HepG2 (cell line): ENCODE data around the gene IRX3. TPM values are rescaled to one million over a fixed set of nuclear protein-coding genes. Genes with fewer than 3 reads are reported as not detected.

Experiments used
- ATAC-seq: fragments of 200-7000 bp; cut with Tn5 transposase; 3 replicates; pipeline ENCODE4 v1.9.1; 2020; ENCODE audit warnings: mild to moderate bottlenecking, moderate library complexity
- BruUV-seq: library from RNA; stranded (reverse); fragments of 400-500 nt; replicated peaks from 2 replicates; lab custom pipeline; 2021; lab: Mats Ljungman, UMichigan
- CTCF ChIA-PET: fragments of 300-600 bp; formaldehyde crosslinking; extraction: SDS; loops from one replicate; lab custom pipeline; 2021; ENCODE audit warnings: low total read pairs, inconsistent platforms, low intra/inter-chr PET ratio; lab: Yijun Ruan, JAX
- POLR2A ChIA-PET: fragments of 350-600 bp; sonication (Branson Sonifier 250); formaldehyde crosslinking; loops from one replicate; lab custom pipeline; 2020; ENCODE audit warnings: antibody characterized with exemption, inconsistent platforms; lab: Yijun Ruan, JAX
- DNase-seq: peaks from one replicate; pipeline ENCODE4 v3.0.0-alpha.2; 2015; ENCODE audit warnings: low spot score
- FAIRE-seq: peaks from 3 replicates; lab custom pipeline; 2011; peaks lifted over from hg19 to GRCh38; lab: Jason Lieb, UNC
- H2AFZ ChIP-seq: one replicate; pipeline ENCODE4 v1.6.1; 2011; ENCODE audit warnings: low read length, inconsistent platforms
- H3K27ac ChIP-seq: fragments of 300-600 bp; 3 replicates; pipeline ENCODE4 v1.8.0; 2011; ENCODE audit warnings: mixed run types, mild to moderate bottlenecking, mixed read lengths, low read length, inconsistent platforms; ENCODE audit not compliant: insufficient read depth; ENCODE audit errors: extremely low read length
- H3K27me3 ChIP-seq, 2 experiments: fragments of 200-600 bp in 1 of 2; 2 replicates in 1 of 2; 3 replicates in 1 of 2; pipeline versions ENCODE4 v1.6.0 to v1.8.0; 2011; ENCODE audit warnings: low read length in 2 of 2, mild to moderate bottlenecking in 2 of 2, moderate library complexity in 2 of 2, inconsistent platforms in 1 of 2; ENCODE audit not compliant: insufficient read depth in 2 of 2, control insufficient read depth in 1 of 2
- H3K36me3 ChIP-seq, 2 experiments: fragments of 200-600 bp in 1 of 2; replicated peaks in 1 of 2; 2 replicates in 1 of 2; 3 replicates in 1 of 2; pipeline versions ENCODE4 v1.5.1 to v1.8.0; 2011; ENCODE audit warnings: low read length in 2 of 2, inconsistent platforms in 1 of 2; ENCODE audit not compliant: insufficient read depth in 2 of 2, control insufficient read depth in 1 of 2
- H3K4me1 ChIP-seq: 2 replicates; pipeline ENCODE4 v1.5.1; 2012; ENCODE audit warnings: low read length, inconsistent platforms; ENCODE audit not compliant: insufficient read depth
- H3K4me2 ChIP-seq: 2 replicates; pipeline ENCODE4 v1.6.0; 2011; ENCODE audit warnings: low read depth, low read length, inconsistent platforms
- H3K4me3 ChIP-seq, 3 experiments: fragments of 200-600 bp in 1 of 3; sonication (generic), shearing (Covaris generic) in 1 of 3; replicated peaks in 1 of 3; 2 replicates each; pipeline ENCODE4 v1.5.1; 2011 to 2016; ENCODE audit warnings: low read length in 3 of 3, inconsistent platforms in 2 of 3, low read depth in 2 of 3, mild to moderate bottlenecking in 2 of 3, control low read depth in 1 of 3, mixed read lengths in 1 of 3; ENCODE audit not compliant: insufficient read depth in 1 of 3
- H3K79me2 ChIP-seq: one replicate; pipeline ENCODE4 v1.6.1; 2011; ENCODE audit warnings: low read length, inconsistent platforms; ENCODE audit not compliant: insufficient read depth
- H3K9ac ChIP-seq: 2 replicates; pipeline ENCODE4 v1.6.0; 2011; ENCODE audit warnings: mild to moderate bottlenecking, low read depth, low read length, inconsistent platforms; ENCODE audit not compliant: insufficient read depth
- H3K9me3 ChIP-seq: 2 replicates; pipeline ENCODE4 v1.5.1; 2012; ENCODE audit warnings: mild to moderate bottlenecking, low read length
- H4K20me1 ChIP-seq: 2 replicates; pipeline ENCODE4 v1.6.0; 2011; ENCODE audit warnings: inconsistent platforms, mild to moderate bottlenecking, low read length, moderate library complexity; ENCODE audit not compliant: insufficient read depth
- HES4 ChIP-seq: sonication (generic); formaldehyde crosslinking; IDR thresholded peaks from 2 replicates; pipeline ENCODE4 v1.9.0; 2021; ENCODE audit warnings: mild to moderate bottlenecking, missing genetic modification reagents, borderline replicate concordance
- PAX8 ChIP-seq: sonication (generic); formaldehyde crosslinking; IDR thresholded peaks from 2 replicates; pipeline ENCODE4 v1.8.0; 2022; ENCODE audit warnings: mild to moderate bottlenecking, missing genetic modification reagents, borderline replicate concordance
- PCBP2 ChIP-seq: fragments of 200-400 bp; formaldehyde crosslinking; optimal IDR thresholded peaks from 2 replicates; pipeline ENCODE3; 2018; ENCODE audit warnings: low read length, low read depth; ENCODE audit not compliant: poor library complexity, severe bottlenecking
- RORA ChIP-seq: sonication (generic); formaldehyde crosslinking; IDR thresholded peaks from 2 replicates; pipeline ENCODE4 v1.5.0; 2020; ENCODE audit warnings: mild to moderate bottlenecking, missing genetic modification reagents, moderate library complexity
- RXRB ChIP-seq: IDR thresholded peaks from 2 replicates; pipeline ENCODE4 v1.6.1; 2016; ENCODE audit warnings: borderline replicate concordance, missing genetic modification reagents, missing compliant biosample characterization
- SMC3 ChIP-seq: IDR thresholded peaks from 2 replicates; pipeline ENCODE4 v1.6.1; 2011; ENCODE audit warnings: low read length, improper control_type of control experiment
- SNAPC2 ChIP-seq: sonication (generic); formaldehyde crosslinking; IDR thresholded peaks from 2 replicates; pipeline ENCODE4 v1.8.1; 2022; ENCODE audit warnings: mild to moderate bottlenecking, missing genetic modification reagents
- ZNF12 ChIP-seq: sonication (generic); formaldehyde crosslinking; IDR thresholded peaks from 2 replicates; pipeline ENCODE4 v1.5.0; 2020; ENCODE audit warnings: missing genetic modification reagents
- ZNF260 ChIP-seq: sonication (generic); formaldehyde crosslinking; IDR thresholded peaks from 2 replicates; pipeline ENCODE4 v1.4.0; 2020; ENCODE audit warnings: missing genetic modification reagents, low read depth, mild to moderate bottlenecking, borderline replicate concordance
- ZNF34 ChIP-seq: sonication (generic); formaldehyde crosslinking; IDR thresholded peaks from 2 replicates; pipeline ENCODE4 v1.4.0; 2020; ENCODE audit warnings: mild to moderate bottlenecking, missing genetic modification reagents, borderline replicate concordance
- ZSCAN20 ChIP-seq: sonication (generic); formaldehyde crosslinking; IDR thresholded peaks from 2 replicates; pipeline ENCODE4 v1.4.0; 2020; ENCODE audit warnings: missing genetic modification reagents, mild to moderate bottlenecking, borderline replicate concordance
- WGBS: methylation state at CpG from one replicate; pipeline ENCODE4 v1.1.6; 2017; ENCODE audit warnings: low lambda C conversion rate; 5-methylcytosine and 5-hydroxymethylcytosine counted together
- in situ Hi-C: cut with HindIII; loops from 2 replicates; pipeline ENCODE4 v1.10.0; 2017; ENCODE audit warnings: low pct_unique_long_range_greater_than_20kb; ENCODE audit not compliant: extremely low pct_ligation_motif_present
- intact Hi-C: fragments of 100-400 bp; cut with micrococcal nuclease; formaldehyde crosslinking; loops from one replicate; pipeline ENCODE4 v1.10.0; 2022; ENCODE audit not compliant: unreplicated experiment
- polyA plus RNA-seq, 8 experiments: library from polyadenylated mRNA; depleted of rRNA in 3 of 8; stranded (reverse) in 7 of 8; unstranded in 1 of 8; fragments of >200 nt; fragmentation: Illumina TruSeq in 4 of 8; extraction: Trizol in 4 of 8; gene quantifications; 2 replicates each; pipeline versions ENCODE4 v1.2.1 to v1.2.3, GENCODE V29; 2011 to 2016; ENCODE audit warnings: low read depth in 4 of 8, missing spikeins in 1 of 8, mixed read lengths in 1 of 8; ENCODE audit not compliant: insufficient read depth in 1 of 8
- total RNA-seq, 5 experiments: library from RNA; depleted of rRNA; stranded (reverse); fragments of >200 nt; fragmentation: Illumina TruSeq; extraction: Trizol; gene quantifications; 2 replicates each; pipeline ENCODE4 v1.2.3, GENCODE V29; 2016; ENCODE audit warnings: low read depth in 1 of 5
- TF ChIP-seq, protein P1 (sequence below), 2 experiments: IDR thresholded peaks; 2 replicates each; pipeline ENCODE4 v1.6.1; 2011 to 2012; ENCODE audit warnings: low read length in 2 of 2, borderline replicate concordance in 1 of 2, low read depth in 1 of 2, mild to moderate bottlenecking in 1 of 2, moderate library complexity in 1 of 2

The IRX3 gene
- total and polyA plus RNA-seq, 2 of the 13 experiments (the other 11 are each of a cell fraction or from before 2014, with no cell fraction given) = 9.2 to 16.4 TPM

- TF ChIP-seq, protein P1, sequence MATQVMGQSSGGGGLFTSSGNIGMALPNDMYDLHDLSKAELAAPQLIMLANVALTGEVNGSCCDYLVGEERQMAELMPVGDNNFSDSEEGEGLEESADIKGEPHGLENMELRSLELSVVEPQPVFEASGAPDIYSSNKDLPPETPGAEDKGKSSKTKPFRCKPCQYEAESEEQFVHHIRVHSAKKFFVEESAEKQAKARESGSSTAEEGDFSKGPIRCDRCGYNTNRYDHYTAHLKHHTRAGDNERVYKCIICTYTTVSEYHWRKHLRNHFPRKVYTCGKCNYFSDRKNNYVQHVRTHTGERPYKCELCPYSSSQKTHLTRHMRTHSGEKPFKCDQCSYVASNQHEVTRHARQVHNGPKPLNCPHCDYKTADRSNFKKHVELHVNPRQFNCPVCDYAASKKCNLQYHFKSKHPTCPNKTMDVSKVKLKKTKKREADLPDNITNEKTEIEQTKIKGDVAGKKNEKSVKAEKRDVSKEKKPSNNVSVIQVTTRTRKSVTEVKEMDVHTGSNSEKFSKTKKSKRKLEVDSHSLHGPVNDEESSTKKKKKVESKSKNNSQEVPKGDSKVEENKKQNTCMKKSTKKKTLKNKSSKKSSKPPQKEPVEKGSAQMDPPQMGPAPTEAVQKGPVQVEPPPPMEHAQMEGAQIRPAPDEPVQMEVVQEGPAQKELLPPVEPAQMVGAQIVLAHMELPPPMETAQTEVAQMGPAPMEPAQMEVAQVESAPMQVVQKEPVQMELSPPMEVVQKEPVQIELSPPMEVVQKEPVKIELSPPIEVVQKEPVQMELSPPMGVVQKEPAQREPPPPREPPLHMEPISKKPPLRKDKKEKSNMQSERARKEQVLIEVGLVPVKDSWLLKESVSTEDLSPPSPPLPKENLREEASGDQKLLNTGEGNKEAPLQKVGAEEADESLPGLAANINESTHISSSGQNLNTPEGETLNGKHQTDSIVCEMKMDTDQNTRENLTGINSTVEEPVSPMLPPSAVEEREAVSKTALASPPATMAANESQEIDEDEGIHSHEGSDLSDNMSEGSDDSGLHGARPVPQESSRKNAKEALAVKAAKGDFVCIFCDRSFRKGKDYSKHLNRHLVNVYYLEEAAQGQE (IDR thresholded peaks at IDR 0.05; ENCODE audit: borderline replicate concordance in 1 of 2, low read depth in 1 of 2, low read length in 2 of 2) = no peak
- no peak for TF ChIP-seq RXRB
- TF ChIP-seq PCBP2 = no peak
- TF ChIP-seq SNAPC2 (CRISPR knock-in tag) = no peak
- no peak for TF ChIP-seq ZNF34
- no peak for TF ChIP-seq SMC3
- no peak for TF ChIP-seq ZSCAN20 (CRISPR knock-in tag)
- TF ChIP-seq RORA (CRISPR knock-in tag) = no peak
- no peak for TF ChIP-seq ZNF260
- TF ChIP-seq HES4 (CRISPR knock-in tag) = no peak
Observed at GRCh38 chr16:54303613-54304012, 17.0 kb upstream of the IRX3 start (continued).

- intact Hi-C loops (no loop called here), in situ Hi-C loops (no loop called here)
- Histone ChIP-seq H3K4me1 (no peaks in the 10 kb centered on the region), H3K9me3 (peaks cover 6% of the 10 kb centered on the region; the same call in 1 of the 2 replicates), H3K4me3 (no peak overlapping the region), H3K36me3 (no peaks in the 10 kb centered on the region), H3K9ac (no peak overlapping the region), H3K27me3 (no peaks in the 10 kb centered on the region), H3K79me2 (no peaks in the 10 kb centered on the region), H2AFZ (no peak overlapping the region), H3K4me2 (no peak overlapping the region), H4K20me1 (no peaks in the 10 kb centered on the region), H3K27ac (no peak overlapping the region)
- TF ChIP-seq PAX8 (CRISPR knock-in tag) (no peak), ZNF12 (CRISPR knock-in tag) (peak; percentile 99)
- WGBS = 33% methylated on average over 3 of the region's 3 CpGs
- ChIA-PET CTCF (no interaction called here), POLR2A (no interaction called here)
- ATAC-seq (no peak), FAIRE-seq (no peak), DNase-seq (no peak)
- BruUV-seq = no TSS peak
Observed at GRCh38 chr16:54297154-54297553, 10.6 kb upstream of the IRX3 start.
